Ishikawa (cell line): ENCODE results near the gene ANAPC4.

Source experiments
- CEBPB ChIP-seq: IDR thresholded peaks from 2 replicates; pipeline ENCODE4 v1.6.1; 2012
- CREB1 ChIP-seq: IDR thresholded peaks from 2 replicates; pipeline ENCODE4 v1.6.1; 2012; ENCODE audit warnings: low read depth
- EP300 ChIP-seq: IDR thresholded peaks from 2 replicates; pipeline ENCODE4 v1.6.1; 2012; ENCODE audit warnings: borderline replicate concordance
- FOXM1 ChIP-seq: IDR thresholded peaks from 2 replicates; pipeline ENCODE4 v1.6.1; 2012; ENCODE audit warnings: low read depth, borderline replicate concordance
- MAX ChIP-seq: IDR thresholded peaks from 2 replicates; pipeline ENCODE4 v1.6.1; 2012
- NFIC ChIP-seq: IDR thresholded peaks from 2 replicates; pipeline ENCODE4 v1.6.1; 2012
- RAD21 ChIP-seq: IDR thresholded peaks from 2 replicates; pipeline ENCODE4 v1.6.1; 2012; ENCODE audit warnings: low read depth
- REST ChIP-seq: IDR thresholded peaks from 2 replicates; pipeline ENCODE4 v1.6.1; 2012; ENCODE audit warnings: low read depth, mild to moderate bottlenecking
- TAF1 ChIP-seq: IDR thresholded peaks from 2 replicates; pipeline ENCODE4 v1.6.1; 2012; ENCODE audit warnings: low read depth, mild to moderate bottlenecking
- TCF12 ChIP-seq: IDR thresholded peaks from 2 replicates; pipeline ENCODE4 v1.6.1; 2012; ENCODE audit warnings: low read depth
- TEAD4 ChIP-seq: IDR thresholded peaks from 2 replicates; pipeline ENCODE4 v1.6.1; 2012
- USF1 ChIP-seq: IDR thresholded peaks from 2 replicates; pipeline ENCODE4 v1.6.1; 2012
- YY1 ChIP-seq: IDR thresholded peaks from 2 replicates; pipeline ENCODE4 v1.6.1; 2012; ENCODE audit warnings: low read depth
- ZBTB7A ChIP-seq: IDR thresholded peaks from 2 replicates; pipeline ENCODE4 v1.6.1; 2012; ENCODE audit warnings: low read depth

Gene ANAPC4

GRCh38 chr4:25379591-25379990 lies 2.5 kb downstream of the ANAPC4 start:
- TF ChIP-seq CREB1 = no peak
- no peak for TF ChIP-seq CEBPB
- no peak for TF ChIP-seq NFIC
- no peak for TF ChIP-seq TCF12
- TF ChIP-seq RAD21 = no peak
- TF ChIP-seq YY1 = no peak

- TF ChIP-seq REST (no peak), MAX (no peak), TCF12 (no peak)
Observed at GRCh38 chr4:25383647-25384046, 6.6 kb downstream of the ANAPC4 start.

- TF ChIP-seq TCF12 (no peak), REST (peak; percentile 78), EP300 (no peak), TAF1 (no peak), TEAD4 (no peak), CREB1 (no peak)
Observed at GRCh38 chr4:25386926-25387325, 9.9 kb downstream of the ANAPC4 start.

GRCh38 chr4:25397305-25397704 lies 20.2 kb downstream of the ANAPC4 start:
- TF ChIP-seq NFIC (no peak), CREB1 (no peak), REST (no peak)

GRCh38 chr4:25399510-25399909 lies 22.4 kb downstream of the ANAPC4 start:
- peak; percentile 76 for TF ChIP-seq REST
- no peak for TF ChIP-seq RAD21

GRCh38 chr4:25401066-25401465 lies 24.0 kb downstream of the ANAPC4 start:
- TF ChIP-seq TEAD4 = no peak
- TF ChIP-seq FOXM1 = no peak
- TF ChIP-seq MAX = no peak
- TF ChIP-seq USF1 = no peak
- no peak for TF ChIP-seq YY1
- TF ChIP-seq TCF12 = no peak
- TF ChIP-seq RAD21 = no peak
- TF ChIP-seq REST = no peak
- no peak for TF ChIP-seq ZBTB7A
- TF ChIP-seq NFIC = no peak
- TF ChIP-seq EP300 = no peak
- no peak for TF ChIP-seq CEBPB
- TF ChIP-seq TAF1 = no peak
- TF ChIP-seq CREB1 = no peak
